Iris pigment epithelial cell (primary cell): ENCODE data around the gene MRPL40.

Experiments used
- DNase-seq: peaks from one replicate; pipeline ENCODE4 v3.0.0-alpha.2; 2011; ENCODE audit warnings: low read depth

MRPL40 gene

DNA sequence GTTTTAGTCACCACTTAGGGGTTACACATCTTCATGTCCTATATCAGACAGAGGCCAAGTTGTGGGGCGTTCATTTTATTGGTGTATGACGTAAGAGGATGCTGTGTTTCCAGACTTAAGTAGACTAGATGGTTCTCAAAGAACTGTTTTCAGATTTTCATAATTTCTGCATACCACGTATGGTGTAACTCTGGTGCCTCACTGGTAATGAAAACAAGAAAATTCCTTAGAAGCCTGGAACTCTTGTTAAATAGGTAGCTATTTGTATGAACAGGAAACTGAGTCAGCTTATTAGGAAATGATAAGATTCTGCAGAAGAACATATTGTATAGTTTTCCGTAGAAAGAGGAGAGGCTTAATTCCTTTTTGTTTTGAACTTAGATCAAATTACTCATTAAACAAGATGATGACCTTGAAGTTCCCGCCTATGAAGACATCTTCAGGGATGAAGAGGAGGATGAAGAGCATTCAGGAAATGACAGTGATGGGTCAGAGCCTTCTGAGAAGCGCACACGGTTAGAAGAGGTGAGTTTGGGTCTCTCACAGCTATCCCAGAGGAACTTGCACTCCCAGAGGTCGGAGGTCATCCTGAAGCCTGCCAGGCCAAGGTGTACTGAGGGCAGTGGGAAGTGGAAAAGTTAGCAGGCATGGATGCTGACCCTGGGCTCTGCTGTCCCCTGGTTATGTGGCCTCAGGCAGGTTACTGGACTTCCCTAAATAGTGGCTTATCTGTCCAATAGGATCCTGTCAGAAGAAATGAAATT, 51.3 kb downstream of the MRPL40 start:
- DNase-seq = peak; percentile 98
